ENCODE measurements around the gene ABCA2.

DNA sequence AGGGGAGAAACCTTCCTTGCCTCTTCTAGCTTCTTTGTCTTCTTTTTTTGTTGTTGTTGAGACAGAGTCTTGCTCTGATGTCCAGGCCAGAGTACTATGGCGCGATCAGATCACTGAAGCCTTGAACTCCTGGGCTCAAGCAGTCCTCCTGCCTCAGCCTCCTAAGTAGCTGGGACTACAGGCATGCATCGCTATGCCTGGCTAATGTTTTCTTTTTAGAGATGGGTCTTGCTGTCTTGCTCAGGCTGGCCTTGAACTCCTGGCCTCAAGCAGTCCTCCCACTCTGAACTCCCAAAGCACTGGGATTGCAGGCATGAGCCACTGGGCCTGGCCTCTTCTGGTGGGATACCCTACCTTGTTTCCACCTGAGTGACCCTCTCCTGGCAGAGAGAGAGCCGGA is 39.2 kb downstream of the ABCA2 start:
- TF ChIP-seq, protein P1, sequence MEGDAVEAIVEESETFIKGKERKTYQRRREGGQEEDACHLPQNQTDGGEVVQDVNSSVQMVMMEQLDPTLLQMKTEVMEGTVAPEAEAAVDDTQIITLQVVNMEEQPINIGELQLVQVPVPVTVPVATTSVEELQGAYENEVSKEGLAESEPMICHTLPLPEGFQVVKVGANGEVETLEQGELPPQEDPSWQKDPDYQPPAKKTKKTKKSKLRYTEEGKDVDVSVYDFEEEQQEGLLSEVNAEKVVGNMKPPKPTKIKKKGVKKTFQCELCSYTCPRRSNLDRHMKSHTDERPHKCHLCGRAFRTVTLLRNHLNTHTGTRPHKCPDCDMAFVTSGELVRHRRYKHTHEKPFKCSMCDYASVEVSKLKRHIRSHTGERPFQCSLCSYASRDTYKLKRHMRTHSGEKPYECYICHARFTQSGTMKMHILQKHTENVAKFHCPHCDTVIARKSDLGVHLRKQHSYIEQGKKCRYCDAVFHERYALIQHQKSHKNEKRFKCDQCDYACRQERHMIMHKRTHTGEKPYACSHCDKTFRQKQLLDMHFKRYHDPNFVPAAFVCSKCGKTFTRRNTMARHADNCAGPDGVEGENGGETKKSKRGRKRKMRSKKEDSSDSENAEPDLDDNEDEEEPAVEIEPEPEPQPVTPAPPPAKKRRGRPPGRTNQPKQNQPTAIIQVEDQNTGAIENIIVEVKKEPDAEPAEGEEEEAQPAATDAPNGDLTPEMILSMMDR (IDR thresholded peaks at IDR 0.05), result no peak
- TF ChIP-seq POLR2A (IDR thresholded peaks at IDR 0.05) (no peak), POLR2AphosphoS5 (IDR thresholded peaks at IDR 0.05) (no peak)

Measured in stomach (tissue), 4 donors.